Measurements from ENCODE around the gene LARP4B. TPM values are rescaled to one million over a fixed set of nuclear protein-coding genes. Genes with fewer than 3 reads are reported as not detected.

Gene LARP4B
- total RNA-seq, 1 donor from 2014 or later: 114 TPM

DNA sequence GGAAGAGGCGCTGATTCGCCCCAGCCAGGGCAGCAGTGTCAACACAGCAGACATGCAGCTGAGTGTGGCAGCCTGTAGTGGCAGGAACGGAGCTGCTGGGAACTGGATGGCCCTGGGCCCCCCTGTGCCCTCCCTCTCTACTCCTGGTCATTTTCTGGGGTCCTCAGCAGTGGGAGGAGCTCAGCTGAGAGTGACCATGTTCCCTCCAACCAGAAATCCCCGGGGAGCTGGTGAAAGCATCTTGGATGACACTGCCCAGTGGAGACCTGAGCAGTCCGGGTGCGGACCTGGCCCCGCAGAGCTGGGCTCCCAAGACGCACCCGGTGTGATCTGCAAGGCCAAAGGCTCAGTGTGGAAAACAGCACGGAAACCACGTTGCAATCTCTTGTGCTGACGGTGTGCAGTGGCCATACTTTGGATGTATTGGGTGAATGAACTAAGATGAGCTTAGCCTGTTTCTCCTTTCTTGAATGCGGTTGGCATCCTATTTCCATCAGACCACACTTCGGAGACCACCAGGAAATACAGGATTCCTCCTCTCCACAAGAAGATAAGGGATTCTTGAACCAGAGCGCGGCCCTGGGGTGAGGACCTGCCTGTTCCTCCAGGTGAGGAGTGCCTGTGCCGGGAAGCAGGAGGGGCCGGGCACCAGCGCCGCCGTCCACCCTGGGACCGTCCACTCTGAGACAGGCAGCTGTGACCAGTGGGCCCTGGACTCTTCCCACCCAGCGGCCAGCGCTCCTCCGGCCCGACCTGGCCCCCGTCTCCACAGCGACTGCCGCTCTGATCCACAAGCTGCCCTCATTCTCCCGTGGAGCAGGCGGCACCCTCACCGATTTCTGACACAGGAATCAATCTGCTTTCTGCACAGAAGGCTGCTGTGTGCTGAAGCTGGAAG, 148.5 kb downstream of the LARP4B start:
- ATAC-seq (peak in 1 of 2 donors; percentile 6), DNase-seq (no peak)
- TF ChIP-seq, protein P1, sequence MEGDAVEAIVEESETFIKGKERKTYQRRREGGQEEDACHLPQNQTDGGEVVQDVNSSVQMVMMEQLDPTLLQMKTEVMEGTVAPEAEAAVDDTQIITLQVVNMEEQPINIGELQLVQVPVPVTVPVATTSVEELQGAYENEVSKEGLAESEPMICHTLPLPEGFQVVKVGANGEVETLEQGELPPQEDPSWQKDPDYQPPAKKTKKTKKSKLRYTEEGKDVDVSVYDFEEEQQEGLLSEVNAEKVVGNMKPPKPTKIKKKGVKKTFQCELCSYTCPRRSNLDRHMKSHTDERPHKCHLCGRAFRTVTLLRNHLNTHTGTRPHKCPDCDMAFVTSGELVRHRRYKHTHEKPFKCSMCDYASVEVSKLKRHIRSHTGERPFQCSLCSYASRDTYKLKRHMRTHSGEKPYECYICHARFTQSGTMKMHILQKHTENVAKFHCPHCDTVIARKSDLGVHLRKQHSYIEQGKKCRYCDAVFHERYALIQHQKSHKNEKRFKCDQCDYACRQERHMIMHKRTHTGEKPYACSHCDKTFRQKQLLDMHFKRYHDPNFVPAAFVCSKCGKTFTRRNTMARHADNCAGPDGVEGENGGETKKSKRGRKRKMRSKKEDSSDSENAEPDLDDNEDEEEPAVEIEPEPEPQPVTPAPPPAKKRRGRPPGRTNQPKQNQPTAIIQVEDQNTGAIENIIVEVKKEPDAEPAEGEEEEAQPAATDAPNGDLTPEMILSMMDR (IDR thresholded peaks at IDR 0.05): no peak
- Histone ChIP-seq H3K4me3 (no peak overlapping the region), H3K27ac (no peak overlapping the region), H3K27me3 (ENCODE audit: low read depth) (peaks cover 37% of the 10 kb centered on the region), H3K9me3 (no peaks in the 10 kb centered on the region), H3K4me1 (peaks cover 10% of the 10 kb centered on the region), H3K36me3 (no peaks in the 10 kb centered on the region)
- intact Hi-C loops (cut with DNase I): no loop called here

DNA sequence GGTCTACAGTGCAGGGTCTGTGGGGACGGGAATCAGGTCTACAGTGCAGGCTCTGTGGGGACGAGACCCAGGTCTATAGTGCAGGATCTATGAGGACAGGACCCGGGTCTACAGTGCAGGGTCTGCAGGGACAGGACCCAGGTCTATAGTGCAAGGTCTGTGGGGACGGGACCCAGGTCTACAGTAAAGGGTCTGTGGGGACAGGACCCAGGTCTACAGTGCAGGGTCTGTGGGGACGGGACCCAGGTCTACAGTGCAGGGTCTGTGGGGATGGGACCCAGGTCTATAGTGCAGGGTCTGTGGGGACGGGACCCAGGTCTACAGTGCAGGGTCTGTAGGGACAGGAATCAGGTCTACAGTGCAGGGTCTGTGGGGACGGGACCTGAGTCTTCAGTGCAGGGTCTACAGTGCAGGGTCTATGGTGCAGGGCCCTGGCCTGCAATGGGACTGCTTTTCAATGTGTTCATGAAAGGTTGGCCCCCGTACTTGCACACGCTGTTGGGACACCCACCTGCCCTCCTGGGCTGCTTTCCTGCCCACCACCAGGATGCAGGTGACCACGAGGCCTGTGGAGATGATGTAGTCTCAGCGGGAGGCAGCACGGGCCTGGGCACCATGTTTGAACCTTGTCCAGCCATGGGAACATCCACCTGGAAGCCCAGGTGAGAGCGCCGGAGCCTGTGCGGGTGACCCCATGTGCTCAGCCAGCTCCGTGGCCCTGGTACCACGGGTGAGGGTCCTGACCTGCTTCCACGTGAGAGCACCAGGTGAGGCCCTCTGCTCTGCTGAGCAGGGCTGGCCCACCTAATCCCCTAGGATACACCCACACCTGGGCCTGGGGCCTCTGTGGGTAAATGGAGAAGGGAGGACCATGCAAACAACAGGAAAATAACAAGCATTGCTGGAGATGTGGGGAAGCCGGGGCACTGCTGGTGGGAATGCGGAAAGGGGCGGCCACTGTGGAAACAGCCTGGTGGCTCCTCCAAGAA, 150.7 kb downstream of the LARP4B start:
- intact Hi-C loops (cut with DNase I): no loop called here
- DNase-seq (peak; percentile 35), ATAC-seq (no peak)
- no peaks in the 10 kb centered on the region for H3K36me3 ChIP-seq
- TF ChIP-seq, protein P1 (IDR thresholded peaks at IDR 0.05): no peak
- peaks cover 10% of the 10 kb centered on the region for H3K4me1 ChIP-seq
- no peak overlapping the region for H3K4me3 ChIP-seq
- peaks cover 34% of the 10 kb centered on the region for H3K27me3 ChIP-seq (ENCODE audit: low read depth)
- no peak overlapping the region for H3K27ac ChIP-seq
- H3K9me3 ChIP-seq: no peaks in the 10 kb centered on the region

DNA sequence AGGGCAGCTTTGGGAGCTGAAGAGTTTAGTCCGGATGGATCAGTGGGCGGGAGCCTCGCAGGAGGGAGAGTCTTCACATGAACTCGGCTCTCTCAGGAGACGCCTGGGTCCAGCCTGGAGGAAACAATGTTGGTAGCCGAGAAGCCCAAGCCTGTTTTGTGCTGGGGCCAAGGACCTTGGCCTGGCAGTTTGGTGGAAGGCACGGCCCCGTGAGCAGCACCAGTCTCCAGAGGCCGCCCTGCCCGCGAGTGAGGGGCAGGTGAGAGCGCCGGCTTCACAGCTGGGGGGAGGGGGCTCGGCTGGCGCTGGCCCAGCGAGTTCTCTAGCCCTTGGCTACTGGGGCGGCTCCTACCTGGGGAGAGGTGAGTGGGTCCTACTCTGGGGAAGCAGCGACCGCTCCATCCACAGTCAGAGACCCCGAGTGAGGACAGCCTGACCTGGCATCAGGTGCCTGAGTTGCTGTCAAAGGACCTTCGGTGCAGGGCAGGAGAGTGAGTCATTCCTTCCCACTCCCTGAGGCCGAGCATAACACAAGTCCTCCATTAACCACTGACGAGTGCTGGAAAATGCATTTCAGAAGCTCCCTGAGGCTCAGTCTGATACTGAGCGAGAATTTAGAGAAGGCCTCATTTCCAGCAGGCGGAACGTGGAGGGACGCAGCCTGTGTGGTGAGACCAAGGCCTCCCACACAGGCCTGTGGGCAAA, 152.7 kb downstream of the LARP4B start:
- ATAC-seq (no peak), DNase-seq (no peak)
- TF ChIP-seq, protein P1 (IDR thresholded peaks at IDR 0.05): no peak
- Histone ChIP-seq H3K4me3 (no peak overlapping the region), H3K9me3 (no peaks in the 10 kb centered on the region), H3K4me1 (no peaks in the 10 kb centered on the region), H3K27me3 (ENCODE audit: low read depth) (peaks cover 19% of the 10 kb centered on the region), H3K27ac (no peak overlapping the region), H3K36me3 (no peaks in the 10 kb centered on the region)
- intact Hi-C loops (cut with DNase I): no loop called here

DNA sequence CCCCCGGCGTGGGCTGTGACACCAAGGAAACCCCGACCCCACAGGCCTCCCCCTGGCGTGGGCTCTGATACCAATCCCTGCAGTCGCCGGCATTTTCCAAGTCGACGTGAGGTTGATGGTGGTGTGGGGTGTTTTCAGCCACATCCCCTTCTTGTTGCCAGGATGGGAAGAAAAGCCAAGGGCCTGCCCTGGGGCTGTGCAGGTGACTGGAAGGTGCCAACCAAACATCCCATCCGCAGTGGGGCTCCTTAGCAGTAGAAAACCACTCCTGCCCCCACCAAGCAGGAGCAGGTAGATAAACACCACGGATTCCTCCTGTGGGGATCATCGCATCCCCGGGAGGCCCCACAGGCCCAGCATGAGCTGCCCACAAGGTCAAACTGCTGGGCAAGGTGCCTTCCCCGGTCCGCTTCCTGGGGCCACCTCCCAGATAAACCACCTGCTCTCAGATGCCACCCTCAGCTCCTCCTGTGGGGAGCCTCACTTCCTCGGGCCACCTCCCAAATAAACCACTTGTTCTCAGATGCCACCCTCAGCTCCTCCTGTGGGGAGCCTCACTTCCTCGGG, 153.5 kb downstream of the LARP4B start:
- no peak overlapping the region for H3K4me3 ChIP-seq
- no peaks in the 10 kb centered on the region for H3K9me3 ChIP-seq
- DNase-seq (no peak), ATAC-seq (no peak)
- H3K27ac ChIP-seq: no peak overlapping the region
- peaks cover 12% of the 10 kb centered on the region for H3K27me3 ChIP-seq (ENCODE audit: low read depth)
- TF ChIP-seq, protein P1 (IDR thresholded peaks at IDR 0.05): no peak
- no peaks in the 10 kb centered on the region for H3K36me3 ChIP-seq
- no peaks in the 10 kb centered on the region for H3K4me1 ChIP-seq
- intact Hi-C loops (cut with DNase I): no loop called here

DNA sequence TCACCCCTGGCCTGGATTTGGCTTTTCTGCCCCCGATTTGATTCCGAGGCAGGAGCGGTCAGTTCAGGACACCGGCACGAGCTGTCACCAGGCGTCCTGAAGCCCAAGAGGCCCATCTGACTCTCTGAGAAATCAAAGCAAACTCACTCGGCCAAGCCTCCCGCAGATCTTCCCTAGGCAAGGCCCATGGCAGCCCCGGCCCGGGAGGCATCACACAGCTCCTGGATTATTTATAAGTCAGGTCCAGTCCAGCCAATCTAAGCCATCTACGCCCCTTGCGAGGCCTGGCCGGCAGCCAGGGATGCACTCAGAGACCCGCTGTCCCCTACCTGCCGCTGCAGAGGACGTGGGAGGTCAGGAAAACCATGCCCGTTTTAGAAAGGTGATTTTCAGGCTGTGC, 154.7 kb downstream of the LARP4B start:
- Histone ChIP-seq H3K9me3 (no peaks in the 10 kb centered on the region), H3K27ac (no peak overlapping the region), H3K4me3 (no peak overlapping the region), H3K27me3 (ENCODE audit: low read depth) (peaks cover 8% of the 10 kb centered on the region), H3K36me3 (no peaks in the 10 kb centered on the region), H3K4me1 (no peaks in the 10 kb centered on the region)
- TF ChIP-seq, protein P1 (IDR thresholded peaks at IDR 0.05): no peak
- DNase-seq (no peak), ATAC-seq (no peak)
- intact Hi-C loops (cut with DNase I): no loop called here

Measured in lower lobe of right lung (tissue), 2 donors.